Measurements from ENCODE around the gene MLIP.

DNA sequence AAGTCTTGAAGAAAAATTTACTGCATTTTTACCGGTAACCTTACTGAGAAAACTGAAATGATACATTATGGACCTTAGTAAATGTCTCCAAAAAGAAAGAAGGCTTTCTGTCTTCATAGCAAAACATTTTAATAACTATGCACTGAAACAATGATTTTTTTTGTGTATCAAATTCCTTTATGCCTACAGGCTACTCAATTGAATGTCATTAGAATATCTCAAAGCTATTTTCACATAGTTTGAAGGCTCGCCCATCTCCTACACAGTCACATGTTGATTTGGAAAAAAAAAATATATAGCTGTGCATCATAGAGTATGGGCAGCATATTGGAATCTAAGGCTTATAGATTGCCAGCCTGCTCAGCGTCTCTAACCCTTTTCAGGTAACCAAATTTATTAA, 12.0 kb upstream of the MLIP start:
- TF ChIP-seq GABPA (IDR thresholded peaks at IDR 0.05; ENCODE audit: low read depth, low read length) (no peak), GABPA (CRISPR knock-in tag; IDR thresholded peaks at IDR 0.05; ENCODE audit: low read depth) (no peak), HDAC6 (IDR thresholded peaks at IDR 0.05; ENCODE audit: low read depth, low read length) (no peak), DPF2 (CRISPR knock-in tag; IDR thresholded peaks at IDR 0.05; ENCODE audit: borderline replicate concordance, low read depth) (no peak), MED13 (CRISPR knock-in tag; IDR thresholded peaks at IDR 0.05) (no peak), REPIN1 (CRISPR knock-in tag; IDR thresholded peaks at IDR 0.05; ENCODE audit: borderline replicate concordance, low read depth) (no peak), KLF11 (CRISPR knock-in tag; IDR thresholded peaks at IDR 0.05) (no peak), DMAP1 (CRISPR knock-in tag; IDR thresholded peaks at IDR 0.05) (no peak)
- TF ChIP-seq, protein P1, sequence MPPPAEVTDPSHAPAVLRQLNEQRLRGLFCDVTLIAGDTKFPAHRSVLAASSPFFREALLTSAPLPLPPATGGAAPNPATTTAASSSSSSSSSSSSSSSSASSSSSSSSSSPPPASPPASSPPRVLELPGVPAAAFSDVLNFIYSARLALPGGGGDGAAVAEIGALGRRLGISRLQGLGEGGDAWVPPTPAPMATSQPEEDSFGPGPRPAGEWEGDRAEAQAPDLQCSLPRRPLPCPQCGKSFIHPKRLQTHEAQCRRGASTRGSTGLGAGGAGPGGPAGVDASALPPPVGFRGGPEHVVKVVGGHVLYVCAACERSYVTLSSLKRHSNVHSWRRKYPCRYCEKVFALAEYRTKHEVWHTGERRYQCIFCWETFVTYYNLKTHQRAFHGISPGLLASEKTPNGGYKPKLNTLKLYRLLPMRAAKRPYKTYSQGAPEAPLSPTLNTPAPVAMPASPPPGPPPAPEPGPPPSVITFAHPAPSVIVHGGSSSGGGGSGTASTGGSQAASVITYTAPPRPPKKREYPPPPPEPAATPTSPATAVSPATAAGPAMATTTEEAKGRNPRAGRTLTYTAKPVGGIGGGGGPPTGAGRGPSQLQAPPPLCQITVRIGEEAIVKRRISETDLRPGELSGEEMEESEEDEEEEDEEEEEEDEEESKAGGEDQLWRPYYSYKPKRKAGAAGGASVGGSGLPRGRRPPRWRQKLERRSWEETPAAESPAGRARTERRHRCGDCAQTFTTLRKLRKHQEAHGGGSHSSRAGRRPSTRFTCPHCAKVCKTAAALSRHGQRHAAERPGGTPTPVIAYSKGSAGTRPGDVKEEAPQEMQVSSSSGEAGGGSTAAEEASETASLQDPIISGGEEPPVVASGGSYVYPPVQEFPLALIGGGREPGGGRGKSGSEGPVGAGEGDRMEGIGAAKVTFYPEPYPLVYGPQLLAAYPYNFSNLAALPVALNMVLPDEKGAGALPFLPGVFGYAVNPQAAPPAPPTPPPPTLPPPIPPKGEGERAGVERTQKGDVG (CRISPR knock-in tag; IDR thresholded peaks at IDR 0.05; ENCODE audit: borderline replicate concordance): no peak
- TF ChIP-seq, protein P2, sequence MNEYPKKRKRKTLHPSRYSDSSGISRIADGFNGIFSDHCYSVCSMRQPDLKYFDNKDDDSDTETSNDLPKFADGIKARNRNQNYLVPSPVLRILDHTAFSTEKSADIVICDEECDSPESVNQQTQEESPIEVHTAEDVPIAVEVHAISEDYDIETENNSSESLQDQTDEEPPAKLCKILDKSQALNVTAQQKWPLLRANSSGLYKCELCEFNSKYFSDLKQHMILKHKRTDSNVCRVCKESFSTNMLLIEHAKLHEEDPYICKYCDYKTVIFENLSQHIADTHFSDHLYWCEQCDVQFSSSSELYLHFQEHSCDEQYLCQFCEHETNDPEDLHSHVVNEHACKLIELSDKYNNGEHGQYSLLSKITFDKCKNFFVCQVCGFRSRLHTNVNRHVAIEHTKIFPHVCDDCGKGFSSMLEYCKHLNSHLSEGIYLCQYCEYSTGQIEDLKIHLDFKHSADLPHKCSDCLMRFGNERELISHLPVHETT (CRISPR knock-in tag; conservative IDR thresholded peaks at IDR 0.05): no peak
